Body of pancreas (tissue), 4 donors: ENCODE measurements around the gene SLC2A4RG.

Source experiments
- POLR2A ChIP-seq, 3 donors: fragments of 450-650 bp; IDR thresholded peaks; one replicate each; pipeline ENCODE4 v1.6.1; 2016; ENCODE audit warnings: antibody characterized with exemption in 3 of 3, mild to moderate bottlenecking in 2 of 3
- TF ChIP-seq, protein P1 (sequence below), 7 experiments: fragments of 450-650 bp in 4 of 7; fragments of 200-600 bp in 3 of 7; sonication (generic) in 3 of 7; IDR thresholded peaks; one replicate each; pipeline ENCODE4 v1.5.1; 2016 to 2019; ENCODE audit warnings: antibody characterized with exemption in 7 of 7

DNA sequence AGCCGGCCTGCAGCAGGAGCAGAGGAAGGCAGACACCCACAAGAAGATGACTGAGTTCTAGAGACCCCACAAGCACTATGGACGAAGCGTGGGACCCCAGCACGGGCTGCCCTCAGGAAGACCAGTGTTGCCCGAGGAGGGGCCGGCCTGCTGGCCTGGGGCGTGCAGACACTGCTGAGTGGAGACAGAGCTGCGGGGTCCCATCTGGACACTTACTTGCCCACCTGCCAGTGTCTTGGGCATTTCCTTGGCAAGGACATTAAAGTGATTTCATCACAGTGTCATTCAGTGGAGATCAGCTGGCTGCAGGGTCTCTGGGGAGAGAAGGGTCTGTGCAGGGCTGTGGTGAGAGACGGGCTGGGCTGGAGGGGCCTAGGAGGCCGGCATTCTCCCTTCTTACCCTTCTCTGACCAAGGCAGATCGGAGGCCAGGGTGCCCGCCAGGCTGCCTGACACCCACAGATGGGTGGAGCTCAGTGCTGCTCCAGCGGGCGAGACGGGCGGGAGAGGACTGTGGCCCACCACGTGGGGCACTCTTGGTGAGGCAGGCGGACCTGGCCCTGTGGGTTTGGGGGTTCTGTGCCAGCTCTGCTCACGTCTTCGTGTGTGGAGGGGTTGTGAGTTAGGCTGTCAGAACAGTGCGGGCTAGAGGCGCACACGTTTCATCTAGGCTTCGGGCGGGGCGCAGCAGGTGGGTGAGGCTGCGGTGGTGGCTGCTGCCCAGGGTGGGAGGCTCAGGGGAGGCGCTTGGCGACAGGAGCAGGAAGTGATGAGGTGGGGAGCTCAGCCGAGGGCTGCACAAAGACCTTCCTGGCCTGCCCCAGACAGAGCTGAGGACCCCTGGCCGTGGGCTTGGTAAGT is 3.5 kb upstream of the SLC2A4RG start, which contains the start of gene LIME1:
- no peak for TF ChIP-seq POLR2A (IDR thresholded peaks at IDR 0.05)
- TF ChIP-seq, protein P1, sequence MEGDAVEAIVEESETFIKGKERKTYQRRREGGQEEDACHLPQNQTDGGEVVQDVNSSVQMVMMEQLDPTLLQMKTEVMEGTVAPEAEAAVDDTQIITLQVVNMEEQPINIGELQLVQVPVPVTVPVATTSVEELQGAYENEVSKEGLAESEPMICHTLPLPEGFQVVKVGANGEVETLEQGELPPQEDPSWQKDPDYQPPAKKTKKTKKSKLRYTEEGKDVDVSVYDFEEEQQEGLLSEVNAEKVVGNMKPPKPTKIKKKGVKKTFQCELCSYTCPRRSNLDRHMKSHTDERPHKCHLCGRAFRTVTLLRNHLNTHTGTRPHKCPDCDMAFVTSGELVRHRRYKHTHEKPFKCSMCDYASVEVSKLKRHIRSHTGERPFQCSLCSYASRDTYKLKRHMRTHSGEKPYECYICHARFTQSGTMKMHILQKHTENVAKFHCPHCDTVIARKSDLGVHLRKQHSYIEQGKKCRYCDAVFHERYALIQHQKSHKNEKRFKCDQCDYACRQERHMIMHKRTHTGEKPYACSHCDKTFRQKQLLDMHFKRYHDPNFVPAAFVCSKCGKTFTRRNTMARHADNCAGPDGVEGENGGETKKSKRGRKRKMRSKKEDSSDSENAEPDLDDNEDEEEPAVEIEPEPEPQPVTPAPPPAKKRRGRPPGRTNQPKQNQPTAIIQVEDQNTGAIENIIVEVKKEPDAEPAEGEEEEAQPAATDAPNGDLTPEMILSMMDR (IDR thresholded peaks at IDR 0.05): no peak
